HG03520 (cell line): ENCODE measurements around the gene REM2.
A peak's percentile ranks its signal among the peaks of the same experiment; 100 is the strongest.
"Not testable (repeated sequence)": the region's sequence is repeated elsewhere in the genome, so short reads cannot be mapped to it uniquely, and the experiment has no call there.

ENCODE experiments used
- ATAC-seq: cut with Tn5 transposase; IDR thresholded peaks from one replicate; pipeline ENCODE4 v1.9.1; 2021; ENCODE audit warnings: mild to moderate bottlenecking, moderate library complexity; ENCODE audit not compliant: unreplicated experiment

REM2 gene

GRCh38 chr14:22847661-22848341 is 35.2 kb upstream of the REM2 start:
- ATAC-seq = no peak

- ATAC-seq = no peak
Measured at GRCh38 chr14:22848351-22849164, 34.5 kb upstream of the REM2 start.

- ATAC-seq = no peak
Measured at GRCh38 chr14:22849212-22849819, 33.7 kb upstream of the REM2 start.

- no peak for ATAC-seq
Measured at GRCh38 chr14:22850944-22851764, 31.9 kb upstream of the REM2 start.

- not testable (repeated sequence) for ATAC-seq
Measured at GRCh38 chr14:22852178-22852577, 30.8 kb upstream of the REM2 start.

- no peak for ATAC-seq
Measured at GRCh38 chr14:22852599-22852939, 30.5 kb upstream of the REM2 start.

- peak; percentile 76 for ATAC-seq
Measured at GRCh38 chr14:22852940-22853767, 29.9 kb upstream of the REM2 start.

GRCh38 chr14:22854296-22854695 is 28.7 kb upstream of the REM2 start:
- not testable (repeated sequence) for ATAC-seq

- no peak for ATAC-seq
Measured at GRCh38 chr14:22854963-22855724, 27.9 kb upstream of the REM2 start.

- ATAC-seq = no peak
Measured at GRCh38 chr14:22856428-22856827, 26.6 kb upstream of the REM2 start.

- ATAC-seq = not testable (repeated sequence)
Measured at GRCh38 chr14:22860377-22860776, 22.6 kb upstream of the REM2 start.

- ATAC-seq = no peak
Measured at GRCh38 chr14:22861651-22862050, 21.4 kb upstream of the REM2 start.

GRCh38 chr14:22864979-22865378 is 18.0 kb upstream of the REM2 start:
- no peak for ATAC-seq

- ATAC-seq = no peak
Measured at GRCh38 chr14:22865424-22866405, 17.3 kb upstream of the REM2 start.

GRCh38 chr14:22866874-22867273 is 16.1 kb upstream of the REM2 start:
- no peak for ATAC-seq

GRCh38 chr14:22870811-22871223 is 12.2 kb upstream of the REM2 start:
- peak; percentile 42 for ATAC-seq

- peak; percentile 60 for ATAC-seq
Measured at GRCh38 chr14:22871224-22872032, 11.6 kb upstream of the REM2 start, which contains the start of gene LRP10. Gene LRP10, plus strand, starts transcription at chr14:22871740. Its CDS starts 564 bp downstream, at chr14:22872304.
